Progenitor cell of endocrine pancreas (in vitro differentiated cells): ENCODE results near the gene MYO7B. TPM values are rescaled to one million over a fixed set of nuclear protein-coding genes. Genes with fewer than 3 reads are reported as not detected.

Experiments used
- DNase-seq: peaks from one replicate; pipeline ENCODE4 v3.0.0; 2021; ENCODE audit warnings: low spot score; ENCODE audit not compliant: unreplicated experiment
- H3K27ac Mint-ChIP-seq: 2 replicates; pipeline ENCODE4 v1.8.0; 2021; ENCODE audit warnings: mild to moderate bottlenecking, moderate library complexity, mixed read lengths
- H3K27me3 Mint-ChIP-seq: 2 replicates; pipeline ENCODE4 v1.8.0; 2021; ENCODE audit warnings: mixed read lengths
- H3K36me3 Mint-ChIP-seq: 2 replicates; pipeline ENCODE4 v1.8.0; 2022; ENCODE audit warnings: mixed read lengths; ENCODE audit not compliant: insufficient read depth
- H3K4me1 Mint-ChIP-seq: 2 replicates; pipeline ENCODE4 v1.8.0; 2021; ENCODE audit warnings: low read depth, mixed read lengths
- H3K4me3 Mint-ChIP-seq: 2 replicates; pipeline ENCODE4 v1.8.0; 2021; ENCODE audit warnings: low read depth, mild to moderate bottlenecking, moderate library complexity, mixed read lengths
- H3K9me3 Mint-ChIP-seq: 2 replicates; pipeline ENCODE4 v1.8.0; 2021; ENCODE audit warnings: low read depth, mixed read lengths
- CTCF ChIP-seq: fragments of 200-600 bp; sonication (generic); IDR thresholded peaks from one replicate; pipeline ENCODE4 v1.5.0; 2021; ENCODE audit warnings: antibody characterized with exemption, mild to moderate bottlenecking; ENCODE audit not compliant: unreplicated experiment
- total RNA-seq: library from RNA; stranded (reverse); gene quantifications from 2 replicates; pipeline ENCODE4 v1.2.1, GENCODE V29; 2021

MYO7B gene
- total RNA-seq, 1 donor from 2014 or later = not detected

DNA sequence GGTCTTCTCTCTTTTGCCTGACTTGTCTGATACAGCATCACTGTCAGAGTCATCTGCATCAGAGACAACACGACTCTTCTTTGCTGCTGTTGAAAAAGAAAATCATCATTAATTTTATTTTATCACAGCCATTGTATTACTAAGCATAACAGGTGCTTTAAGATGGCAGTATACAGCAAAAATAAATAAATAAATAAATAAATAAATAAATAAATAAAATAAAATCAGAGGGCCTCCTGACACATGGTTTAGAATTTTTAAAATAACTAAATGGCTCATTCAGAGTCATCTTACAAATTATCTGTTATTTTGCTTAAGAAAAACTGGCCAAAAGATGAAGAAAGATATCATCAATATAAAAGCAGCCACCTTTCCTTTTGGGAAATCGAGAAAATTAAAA lies 32.0 kb upstream of the MYO7B start:
- no peaks in the 10 kb centered on the region for H3K4me1 Mint-ChIP-seq
- no peaks in the 10 kb centered on the region for H3K27me3 Mint-ChIP-seq
- no peak overlapping the region for H3K4me3 Mint-ChIP-seq
- peaks cover 27% of the 10 kb centered on the region for H3K36me3 Mint-ChIP-seq
- DNase-seq = no peak
- no peak overlapping the region for H3K27ac Mint-ChIP-seq
- no peaks in the 10 kb centered on the region for H3K9me3 Mint-ChIP-seq
- TF ChIP-seq CTCF = no peak

DNA sequence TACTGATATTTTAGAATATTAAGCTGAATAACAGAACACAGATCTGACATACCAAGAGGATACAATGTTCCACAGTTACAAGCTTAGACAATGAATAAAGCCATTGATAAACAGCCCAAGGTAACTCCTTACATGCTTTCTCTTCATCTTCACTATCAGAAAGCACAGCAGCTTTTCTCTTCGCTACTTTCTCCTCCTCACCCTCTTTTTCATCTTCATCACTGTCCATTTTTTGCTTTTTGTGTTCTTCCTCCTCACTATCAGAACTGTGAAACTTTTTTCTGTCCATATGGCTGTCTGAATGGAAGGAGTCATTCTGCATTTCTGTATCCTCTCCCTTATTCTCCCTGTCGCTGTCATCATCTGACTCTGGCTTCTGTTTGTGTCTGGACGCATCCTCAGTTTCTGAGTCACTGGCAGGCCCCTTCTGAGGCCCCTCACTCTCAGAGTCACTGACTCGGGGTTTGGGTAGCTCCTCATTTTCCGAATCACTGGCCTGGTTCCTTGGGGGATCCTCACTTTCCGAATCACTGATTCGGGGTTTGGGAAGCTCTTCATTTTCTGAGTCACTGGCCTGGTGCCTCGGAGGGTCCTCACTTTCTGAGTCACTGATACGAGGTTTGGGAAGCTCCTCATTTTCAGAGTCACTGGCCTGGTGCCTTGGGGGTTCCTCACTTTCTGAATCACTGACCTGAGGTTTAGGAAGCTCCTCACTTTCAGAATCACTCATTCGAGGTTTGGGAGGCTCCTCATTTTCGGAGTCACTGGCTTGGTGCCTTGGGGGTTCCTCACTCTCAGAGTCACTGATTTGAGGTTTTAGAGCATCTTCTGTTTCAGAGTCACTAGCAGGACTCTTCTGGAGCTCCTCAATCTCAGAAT lies 30.7 kb upstream of the MYO7B start:
- Mint-ChIP-seq H3K9me3 (no peaks in the 10 kb centered on the region), H3K27me3 (no peaks in the 10 kb centered on the region), H3K27ac (no peak overlapping the region), H3K4me1 (no peaks in the 10 kb centered on the region), H3K4me3 (no peak overlapping the region), H3K36me3 (peaks cover 22% of the 10 kb centered on the region)
- DNase-seq = no peak
- TF ChIP-seq CTCF = no peak

GRCh38 chr2:127506510-127506909 lies 29.0 kb upstream of the MYO7B start:
- H3K9me3 Mint-ChIP-seq = no peaks in the 10 kb centered on the region
- H3K27ac Mint-ChIP-seq = no peak overlapping the region
- H3K36me3 Mint-ChIP-seq = peaks cover 15% of the 10 kb centered on the region
- no peaks in the 10 kb centered on the region for H3K27me3 Mint-ChIP-seq
- H3K4me1 Mint-ChIP-seq = no peaks in the 10 kb centered on the region
- no peak overlapping the region for H3K4me3 Mint-ChIP-seq
- no peak for DNase-seq
- no peak for TF ChIP-seq CTCF

DNA sequence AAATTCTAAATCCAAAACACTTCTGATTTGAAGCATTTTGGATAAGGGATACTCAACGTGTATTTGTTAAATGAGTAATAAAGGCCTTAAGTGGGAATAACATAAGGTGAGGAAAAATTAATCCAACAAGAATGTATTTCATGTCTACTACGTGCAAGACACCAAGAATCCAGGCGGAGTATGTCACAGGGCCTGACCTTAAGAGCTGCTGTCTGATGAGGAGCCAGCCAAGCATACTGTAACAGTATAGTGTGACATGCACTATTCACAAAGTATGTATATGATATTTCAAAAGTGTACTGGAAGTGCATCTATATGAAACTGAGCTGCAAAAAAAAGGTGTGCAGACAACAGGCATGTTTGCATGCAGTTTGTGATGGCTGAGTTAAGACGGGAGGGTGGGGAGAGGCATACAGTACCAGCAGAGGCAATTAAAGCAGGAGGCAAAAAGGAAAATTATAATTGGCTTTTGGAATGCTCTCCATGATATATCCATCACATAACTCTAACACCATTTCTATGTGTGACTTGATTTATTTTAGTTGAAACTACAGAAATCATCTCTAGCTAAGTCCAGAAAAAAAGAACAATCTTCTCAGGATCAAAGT lies 27.4 kb upstream of the MYO7B start:
- Mint-ChIP-seq H3K4me1 (no peaks in the 10 kb centered on the region), H3K4me3 (no peak overlapping the region), H3K36me3 (peaks cover 12% of the 10 kb centered on the region), H3K27ac (no peak overlapping the region), H3K27me3 (no peaks in the 10 kb centered on the region), H3K9me3 (no peaks in the 10 kb centered on the region)
- DNase-seq = no peak
- TF ChIP-seq CTCF = no peak

GRCh38 chr2:127508631-127509034 lies 26.9 kb upstream of the MYO7B start:
- Mint-ChIP-seq H3K4me3 (no peak overlapping the region), H3K4me1 (no peaks in the 10 kb centered on the region), H3K27ac (no peak overlapping the region), H3K36me3 (peaks cover 9% of the 10 kb centered on the region), H3K27me3 (no peaks in the 10 kb centered on the region), H3K9me3 (no peaks in the 10 kb centered on the region)
- TF ChIP-seq CTCF = no peak
- DNase-seq = no peak
